Activated naive CD4-positive, alpha-beta T cell treated with anti-CD3 and anti-CD28 coated beads, Interleukin-2, amount 10 ng/mL, durations not matched to agents 7 days and 5 days (primary cell): Measurements from ENCODE around the gene ADGRA3.
A peak's percentile ranks its signal among the peaks of the same experiment; 100 is the strongest.

Source experiments
- CTCF ChIA-PET: fragments of 350-600 bp; sonication (Branson Sonifier 250); formaldehyde crosslinking; loops from one replicate; lab custom pipeline; 2021; ENCODE audit warnings: antibody characterized with exemption; lab: Charles Lee
- DNase-seq: peaks from one replicate; pipeline ENCODE4 v3.0.0-alpha.2; 2020
- H3K27ac Mint-ChIP-seq: one replicate; pipeline ENCODE4 v1.8.0; 2021; ENCODE audit warnings: mild to moderate bottlenecking, moderate library complexity, mixed read lengths
- H3K27me3 Mint-ChIP-seq: one replicate; pipeline ENCODE4 v1.8.0; 2021; ENCODE audit warnings: mild to moderate bottlenecking, mixed read lengths
- H3K36me3 Mint-ChIP-seq: one replicate; pipeline ENCODE4 v1.8.0; 2021; ENCODE audit warnings: mixed read lengths
- H3K4me1 Mint-ChIP-seq: one replicate; pipeline ENCODE4 v1.8.0; 2021; ENCODE audit warnings: mixed read lengths
- H3K4me3 Mint-ChIP-seq: one replicate; pipeline ENCODE4 v1.8.0; 2021; ENCODE audit warnings: mild to moderate bottlenecking, moderate library complexity, mixed read lengths
- H3K9me3 Mint-ChIP-seq: one replicate; pipeline ENCODE4 v1.8.0; 2021; ENCODE audit warnings: mixed read lengths

The ADGRA3 gene

DNA sequence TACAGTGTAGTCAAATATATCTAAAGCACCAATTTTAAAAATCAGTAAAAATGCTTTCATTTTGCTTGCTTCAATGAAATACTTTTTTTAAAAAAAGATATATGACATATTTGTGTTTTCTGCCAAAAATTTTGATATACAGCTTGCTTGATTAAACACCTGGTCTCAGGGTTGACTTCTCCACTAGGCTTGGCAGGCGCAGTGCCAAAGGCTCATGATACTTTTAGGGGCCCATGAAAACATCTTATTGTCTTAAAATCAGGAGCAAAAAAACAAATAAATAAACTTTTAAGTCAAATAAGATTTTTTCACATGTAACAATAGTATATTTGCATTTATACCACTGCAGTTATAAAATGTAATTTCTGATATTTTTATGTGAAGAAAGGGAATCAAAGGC, 95.6 kb downstream of the ADGRA3 start:
- Mint-ChIP-seq H3K4me3 (no peak overlapping the region), H3K27me3 (no peaks in the 10 kb centered on the region), H3K36me3 (no peaks in the 10 kb centered on the region), H3K4me1 (no peaks in the 10 kb centered on the region), H3K9me3 (no peaks in the 10 kb centered on the region), H3K27ac (no peak overlapping the region)
- DNase-seq: no peak
- CTCF ChIA-PET: no interaction called here

DNA sequence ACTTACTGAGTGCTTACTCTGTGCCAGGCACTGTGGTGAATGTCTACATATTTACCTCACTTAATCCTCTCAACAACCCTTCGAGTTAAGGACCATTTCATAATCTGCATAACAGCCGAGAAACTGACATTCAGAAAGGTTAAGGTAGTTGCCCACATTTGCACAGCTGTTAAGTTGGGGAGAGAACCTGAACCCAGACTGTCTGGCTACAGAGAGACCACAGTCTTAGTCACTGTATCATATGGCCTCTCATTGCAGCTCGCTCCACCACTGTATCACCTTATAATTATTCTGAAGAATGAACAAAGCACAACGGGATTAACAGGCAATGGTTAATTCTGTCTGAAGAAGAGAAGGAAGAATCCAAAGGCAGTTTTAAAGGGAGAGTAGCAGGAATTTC, 98.5 kb downstream of the ADGRA3 start:
- Mint-ChIP-seq H3K4me3 (no peak overlapping the region), H3K36me3 (no peaks in the 10 kb centered on the region), H3K27ac (no peak overlapping the region), H3K9me3 (no peaks in the 10 kb centered on the region), H3K27me3 (no peaks in the 10 kb centered on the region), H3K4me1 (no peaks in the 10 kb centered on the region)
- DNase-seq: no peak
- CTCF ChIA-PET: interaction anchor here (1.6 kb wide), 1 partner anchor 45 kb away, joined by 4 read pairs; no protein-coding TSS in a partner anchor

DNA sequence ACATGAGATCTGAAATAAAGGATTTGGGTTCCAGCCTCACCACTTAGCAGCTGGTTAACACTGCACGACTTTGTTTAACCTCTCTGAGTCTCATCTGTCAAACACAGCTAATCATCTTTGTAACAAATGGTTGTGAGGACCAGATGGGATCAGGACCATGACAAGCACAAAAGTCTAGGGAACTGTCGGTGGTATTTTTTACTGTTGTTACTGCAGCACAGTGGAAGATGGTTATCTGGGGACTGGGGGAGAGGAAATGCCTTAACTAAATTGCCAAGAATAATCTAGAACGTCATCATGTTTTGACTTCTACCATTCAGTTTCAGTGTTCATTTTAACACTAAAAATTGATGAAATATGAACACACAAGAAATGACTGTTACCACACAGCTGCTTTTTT, 99.5 kb downstream of the ADGRA3 start:
- Mint-ChIP-seq H3K27ac (no peak overlapping the region), H3K27me3 (no peaks in the 10 kb centered on the region), H3K4me3 (no peak overlapping the region), H3K36me3 (no peaks in the 10 kb centered on the region), H3K4me1 (no peaks in the 10 kb centered on the region), H3K9me3 (no peaks in the 10 kb centered on the region)
- DNase-seq: no peak
- CTCF ChIA-PET: no interaction called here

GRCh38 chr4:22414833-22415232, 101.0 kb downstream of the ADGRA3 start:
- no peaks in the 10 kb centered on the region for H3K27me3 Mint-ChIP-seq
- H3K4me3 Mint-ChIP-seq: no peak overlapping the region
- no peaks in the 10 kb centered on the region for H3K4me1 Mint-ChIP-seq
- DNase-seq: no peak
- H3K27ac Mint-ChIP-seq: no peak overlapping the region
- no peaks in the 10 kb centered on the region for H3K9me3 Mint-ChIP-seq
- H3K36me3 Mint-ChIP-seq: no peaks in the 10 kb centered on the region
- CTCF ChIA-PET: interaction anchor here (0.6 to 0.7 kb wide), 2 partner anchors 625 to 1910 kb away, joined by 3 read pairs; no protein-coding TSS in a partner anchor

DNA sequence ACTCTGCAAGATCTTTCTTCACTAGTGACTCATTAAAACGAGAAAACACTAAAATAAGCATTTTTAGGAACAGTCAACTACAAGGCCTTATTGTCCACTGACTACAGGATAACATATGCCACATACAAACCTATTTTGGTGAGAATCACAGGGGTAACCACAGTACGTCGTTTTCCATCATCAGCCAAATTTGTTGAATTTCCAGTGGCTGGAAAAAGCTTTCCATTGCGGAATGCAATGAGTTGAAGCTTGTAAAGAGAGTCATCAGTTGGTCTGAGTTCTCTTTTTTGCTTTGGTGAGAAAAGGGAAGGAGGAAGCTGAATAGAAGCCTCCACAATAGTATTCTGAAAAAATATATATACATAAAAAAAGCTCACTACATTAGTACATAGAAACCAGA, 102.4 kb downstream of the ADGRA3 start:
- CTCF ChIA-PET: interaction anchor here (1.5 kb wide), 1 partner anchor 277 kb away, joined by 3 read pairs; no protein-coding TSS in a partner anchor
- H3K9me3 Mint-ChIP-seq: no peaks in the 10 kb centered on the region

GRCh38 chr4:22412013-22412412, 103.9 kb downstream of the ADGRA3 start:
- DNase-seq: no peak
- Mint-ChIP-seq H3K27ac (no peak overlapping the region), H3K4me3 (no peak overlapping the region), H3K9me3 (no peaks in the 10 kb centered on the region), H3K4me1 (no peaks in the 10 kb centered on the region), H3K27me3 (no peaks in the 10 kb centered on the region), H3K36me3 (no peaks in the 10 kb centered on the region)
- CTCF ChIA-PET: interaction anchor here (1.2 to 1.5 kb wide), 2 partner anchors 192 to 278 kb away, joined by 3 read pairs; no protein-coding TSS in a partner anchor

More for the DNA sequence above, 102.4 kb downstream of the ADGRA3 start:
- Mint-ChIP-seq H3K4me1 (no peaks in the 10 kb centered on the region), H3K27me3 (no peaks in the 10 kb centered on the region), H3K27ac (no peak overlapping the region), H3K4me3 (no peak overlapping the region), H3K36me3 (no peaks in the 10 kb centered on the region)
- no peak for DNase-seq

DNA sequence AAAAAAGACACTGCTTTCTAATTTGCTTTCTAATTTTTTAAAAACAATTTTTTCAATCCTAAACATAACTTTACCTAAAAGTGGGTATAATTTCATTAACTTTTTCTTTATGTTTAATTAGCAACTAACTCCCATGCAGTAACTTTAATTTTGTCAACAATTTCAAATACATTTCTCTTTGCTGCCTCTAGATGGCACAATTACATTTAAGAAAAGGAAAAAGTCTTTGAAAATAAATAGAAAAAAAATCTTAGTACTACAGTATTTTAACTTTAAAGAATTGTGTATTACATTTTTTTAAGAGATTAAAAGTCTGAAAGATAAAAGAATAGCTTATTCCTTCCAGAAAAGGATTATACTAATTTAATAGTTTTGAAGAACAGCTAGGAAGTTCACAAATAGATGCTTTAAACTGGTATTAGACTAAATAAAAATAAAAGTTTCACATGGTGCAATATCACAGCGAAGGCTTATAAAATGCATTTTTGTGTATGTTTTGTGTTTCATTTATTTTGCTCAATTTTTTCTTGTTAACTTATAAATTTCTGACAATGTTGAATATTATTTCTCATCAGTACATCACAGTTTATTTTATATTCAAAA, 105.1 kb downstream of the ADGRA3 start:
- Mint-ChIP-seq H3K9me3 (no peaks in the 10 kb centered on the region), H3K27me3 (no peaks in the 10 kb centered on the region), H3K4me3 (no peak overlapping the region), H3K4me1 (no peaks in the 10 kb centered on the region), H3K36me3 (no peaks in the 10 kb centered on the region), H3K27ac (no peak overlapping the region)
- DNase-seq: no peak
- CTCF ChIA-PET: interaction anchor here (0.6 to 2.3 kb wide), 11 partner anchors 24 to 1468 kb away, joined by 3 to 13 read pairs (median 3); partner anchors contain the start of gene GBA3

DNA sequence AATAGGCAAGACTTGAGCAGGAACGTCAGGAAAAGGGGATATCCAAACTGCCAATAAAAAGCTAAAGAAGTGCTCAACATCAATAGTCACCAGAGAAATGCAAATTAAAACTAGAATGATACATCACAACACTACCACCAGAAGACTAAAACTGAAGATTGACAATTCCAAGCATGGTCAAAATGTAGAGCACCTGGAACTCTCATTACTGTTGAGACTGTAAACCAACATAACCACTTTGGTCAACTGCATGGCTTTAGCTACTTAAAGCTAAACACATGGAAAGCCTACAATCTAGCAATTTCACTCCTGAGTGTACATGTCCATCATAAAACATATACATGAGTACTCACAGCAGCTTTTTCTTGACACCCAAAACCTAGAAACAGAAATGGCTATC, 107.4 kb downstream of the ADGRA3 start:
- CTCF ChIA-PET: interaction anchor here (1.1 to 1.9 kb wide), 3 partner anchors 199 to 289 kb away, joined by 3 to 7 read pairs (median 5); no protein-coding TSS in a partner anchor
- no peak for DNase-seq
- no peak overlapping the region for H3K27ac Mint-ChIP-seq
- H3K9me3 Mint-ChIP-seq: no peaks in the 10 kb centered on the region
- no peak overlapping the region for H3K4me3 Mint-ChIP-seq
- H3K4me1 Mint-ChIP-seq: no peaks in the 10 kb centered on the region
- no peaks in the 10 kb centered on the region for H3K27me3 Mint-ChIP-seq
- H3K36me3 Mint-ChIP-seq: no peaks in the 10 kb centered on the region

GRCh38 chr4:22407361-22407760, 108.5 kb downstream of the ADGRA3 start:
- Mint-ChIP-seq H3K27ac (no peak overlapping the region), H3K4me1 (no peaks in the 10 kb centered on the region), H3K4me3 (no peak overlapping the region), H3K27me3 (no peaks in the 10 kb centered on the region), H3K9me3 (no peaks in the 10 kb centered on the region), H3K36me3 (no peaks in the 10 kb centered on the region)
- CTCF ChIA-PET: interaction anchor here (0.7 to 1.1 kb wide), 2 partner anchors 19 to 200 kb away, joined by 3 to 5 read pairs; no protein-coding TSS in a partner anchor
- DNase-seq: no peak

GRCh38 chr4:22398671-22399070, 117.2 kb downstream of the ADGRA3 start:
- Mint-ChIP-seq H3K27me3 (no peaks in the 10 kb centered on the region), H3K4me3 (no peak overlapping the region), H3K36me3 (peaks cover 3% of the 10 kb centered on the region), H3K9me3 (peaks cover 3% of the 10 kb centered on the region), H3K4me1 (no peaks in the 10 kb centered on the region), H3K27ac (no peak overlapping the region)
- CTCF ChIA-PET: no interaction called here
- no peak for DNase-seq

DNA sequence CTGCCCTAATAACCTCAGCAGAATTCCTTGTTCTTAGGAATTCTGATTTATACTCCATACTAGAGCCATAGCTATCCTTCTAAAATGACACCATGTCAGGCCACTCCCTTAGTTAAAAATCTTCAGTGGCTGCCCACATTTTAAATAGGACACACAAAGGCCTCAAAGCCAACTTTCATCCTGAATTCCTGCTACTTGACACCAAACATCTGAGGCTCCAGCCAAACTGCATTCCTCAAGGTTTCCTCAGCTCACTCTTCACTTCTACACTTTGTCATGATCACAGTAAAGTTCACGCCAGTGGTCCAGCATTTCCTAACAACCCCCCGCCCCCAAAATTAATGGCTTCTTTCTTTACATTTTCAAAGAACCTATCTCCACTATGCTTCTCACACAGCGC, 124.3 kb downstream of the ADGRA3 start:
- no peaks in the 10 kb centered on the region for H3K9me3 Mint-ChIP-seq
- H3K27me3 Mint-ChIP-seq: no peaks in the 10 kb centered on the region
- H3K27ac Mint-ChIP-seq: no peak overlapping the region
- no peaks in the 10 kb centered on the region for H3K36me3 Mint-ChIP-seq
- no peaks in the 10 kb centered on the region for H3K4me1 Mint-ChIP-seq
- CTCF ChIA-PET: interaction anchor here (1.0 to 6.3 kb wide), 2 partner anchors 602 kb away, joined by 3 to 115 read pairs; no protein-coding TSS in a partner anchor
- no peak for DNase-seq
- no peak overlapping the region for H3K4me3 Mint-ChIP-seq

DNA sequence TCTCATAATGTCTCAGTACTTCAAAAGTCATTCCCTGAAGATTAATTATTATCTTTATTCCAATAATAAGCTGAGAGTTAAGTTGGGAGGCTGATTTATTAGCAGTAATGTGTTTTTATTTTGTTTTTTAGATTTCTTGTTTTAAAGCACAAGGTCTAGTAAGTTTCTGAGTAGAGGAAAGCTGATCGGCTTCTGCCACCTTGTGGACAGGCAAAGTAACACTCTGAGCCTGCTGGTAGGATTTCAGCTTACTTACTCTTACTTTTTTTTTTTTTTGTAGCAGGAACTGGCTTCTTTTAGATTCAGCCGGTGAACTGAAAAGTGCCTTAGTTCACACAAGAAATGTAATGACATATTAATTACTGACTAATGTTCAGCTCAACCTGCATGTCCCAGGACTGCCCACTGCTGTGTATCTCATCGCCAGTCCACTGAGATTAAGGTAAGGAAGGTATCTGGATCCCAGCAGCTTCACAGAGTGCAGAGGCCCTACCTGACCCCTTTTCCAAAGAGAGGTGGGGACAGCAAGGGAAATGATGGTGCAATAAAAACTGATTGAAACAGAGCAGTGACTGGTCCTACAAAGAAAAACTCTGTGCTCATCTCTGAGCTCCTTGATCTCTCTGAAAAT, 126.5 kb downstream of the ADGRA3 start:
- CTCF ChIA-PET: interaction anchor here (0.7 to 6.3 kb wide), 15 partner anchors 8 to 1617 kb away, joined by 3 to 115 read pairs (median 4); no protein-coding TSS in a partner anchor
- DNase-seq: peak; percentile 64
- Mint-ChIP-seq H3K27me3 (no peaks in the 10 kb centered on the region), H3K36me3 (no peaks in the 10 kb centered on the region), H3K4me3 (no peak overlapping the region), H3K27ac (no peak overlapping the region), H3K9me3 (no peaks in the 10 kb centered on the region), H3K4me1 (no peaks in the 10 kb centered on the region)

DNA sequence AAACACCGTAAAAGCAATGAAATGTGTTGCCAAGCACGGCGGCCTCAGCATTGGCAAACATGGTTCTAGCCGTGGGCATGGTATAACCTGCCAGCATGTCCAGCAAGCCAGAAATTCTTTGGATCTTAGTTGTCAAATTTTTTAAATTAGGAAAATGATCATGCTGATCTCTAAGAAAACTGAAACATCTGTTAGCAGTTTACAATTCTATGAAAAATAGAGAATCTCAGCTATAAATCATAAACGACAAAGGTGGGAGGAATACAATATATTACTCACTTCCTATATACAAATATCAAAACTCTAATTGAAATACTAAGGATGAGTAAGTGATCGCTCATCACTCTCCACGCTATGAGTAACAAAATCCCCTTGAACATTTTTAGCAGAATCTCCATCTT, 130.3 kb downstream of the ADGRA3 start:
- Mint-ChIP-seq H3K27ac (no peak overlapping the region), H3K9me3 (no peaks in the 10 kb centered on the region), H3K36me3 (no peaks in the 10 kb centered on the region), H3K4me3 (no peak overlapping the region), H3K27me3 (no peaks in the 10 kb centered on the region), H3K4me1 (no peaks in the 10 kb centered on the region)
- CTCF ChIA-PET: interaction anchor here (1.0 to 6.3 kb wide), 3 partner anchors 14 to 596 kb away, joined by 3 to 115 read pairs (median 4); no protein-coding TSS in a partner anchor
- DNase-seq: no peak

DNA sequence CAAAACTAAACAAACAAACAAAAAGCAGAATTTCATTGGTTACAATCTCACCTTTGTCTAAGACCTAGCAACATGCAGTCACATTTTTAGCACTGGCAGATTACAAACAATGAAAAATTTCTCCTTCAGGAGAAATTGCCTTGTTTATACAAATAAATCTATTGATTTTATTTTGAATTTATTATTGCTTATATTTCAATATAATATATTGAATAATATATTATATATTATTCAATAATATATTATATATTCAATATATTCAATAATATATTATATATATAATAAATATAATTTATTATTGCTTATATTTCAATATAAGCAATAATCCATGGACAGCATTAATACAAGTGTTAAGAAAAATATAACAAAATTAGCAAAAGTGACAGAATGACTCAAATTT, 131.7 kb downstream of the ADGRA3 start:
- CTCF ChIA-PET: interaction anchor here (0.8 kb wide), 1 partner anchor 595 kb away, joined by 3 read pairs; no protein-coding TSS in a partner anchor
- H3K36me3 Mint-ChIP-seq: no peaks in the 10 kb centered on the region
- peaks cover 1% of the 10 kb centered on the region for H3K9me3 Mint-ChIP-seq
- no peak overlapping the region for H3K4me3 Mint-ChIP-seq
- no peak overlapping the region for H3K27ac Mint-ChIP-seq
- H3K4me1 Mint-ChIP-seq: no peaks in the 10 kb centered on the region
- no peaks in the 10 kb centered on the region for H3K27me3 Mint-ChIP-seq
- no peak for DNase-seq
